Right lobe of liver (tissue), 6 donors: ENCODE data around the gene ACKR1. TPM values are rescaled to one million over a fixed set of nuclear protein-coding genes. Genes with fewer than 3 reads are reported as not detected.
A peak's percentile ranks its signal among the peaks of the same experiment; 100 is the strongest.

Experiments
- ATAC-seq, 4 donors: fragments of 200-7000 bp; cut with Tn5 transposase; one replicate each; pipeline ENCODE4 v1.9.1; 2020; ENCODE audit warnings: mild to moderate bottlenecking in 4 of 4, moderate library complexity in 4 of 4
- DNase-seq, 3 donors: peaks; one replicate each; pipeline ENCODE4 v3.0.0-alpha.2; 2020
- H3K27ac ChIP-seq, 3 donors: fragments of 200-600 bp; one replicate each; pipeline ENCODE4 v1.8.0; 2022
- H3K27me3 ChIP-seq, 2 donors: fragments of 200-600 bp; one replicate each; pipeline ENCODE4 v1.8.0; 2022
- H3K36me3 ChIP-seq, 4 donors: fragments of 200-600 bp; sonication (generic) in 1 of 4; one replicate each; pipeline versions ENCODE4 v1.5.1 to v1.8.0; 2017 to 2022; ENCODE audit warnings: control low read depth in 1 of 4
- H3K4me1 ChIP-seq, 4 donors: fragments of 200-600 bp; sonication (generic) in 1 of 4; one replicate each; pipeline versions ENCODE4 v1.5.1 to v1.8.0; 2017 to 2022; ENCODE audit warnings: control low read depth in 1 of 4
- H3K4me3 ChIP-seq, 3 donors: fragments of 200-600 bp; one replicate each; pipeline ENCODE4 v1.8.0; 2022
- H3K9me3 ChIP-seq, 4 donors: fragments of 200-600 bp; sonication (generic) in 1 of 4; one replicate each; pipeline versions ENCODE4 v1.5.1 to v1.8.0; 2017 to 2022; ENCODE audit warnings: control low read depth in 1 of 4
- POLR2A ChIP-seq: fragments of 450-650 bp; IDR thresholded peaks from one replicate; pipeline ENCODE4 v1.6.1; 2017; ENCODE audit warnings: antibody characterized with exemption, mild to moderate bottlenecking
- WGBS: methylation state at CpG from one replicate; pipeline ENCODE4 v1.1.6; 2018; ENCODE audit warnings: low coverage, low lambda C conversion rate; ENCODE audit not compliant: insufficient coverage; ENCODE audit errors: missing lambda C conversion rate; 5-methylcytosine and 5-hydroxymethylcytosine counted together
- intact Hi-C, 2 donors: fragments of 100-400 bp; cut with DNase I; formaldehyde crosslinking; loops; one replicate each; pipeline versions ENCODE4 v1.11.2 to v1.14.1; 2022
- total RNA-seq, 6 experiments: library from RNA; depleted of rRNA in 2 of 6; stranded (reverse); fragments of >200 nt in 2 of 6; fragmentation: NEBNext Ultra II Directional in 3 of 6; extraction: Animal tissue kit (Norgen Biotek cat#: 25700) in 3 of 6; gene quantifications; one replicate each; pipeline versions ENCODE4 v1.1.0 to v1.2.4, GENCODE V29; 2016 to 2023
- TF ChIP-seq, protein P1 (sequence below), 4 donors: fragments of 200-600 bp in 3 of 4; fragments of 450-650 bp in 1 of 4; IDR thresholded peaks; one replicate each; pipeline versions ENCODE4 v1.5.1 to v1.8.0; 2016 to 2022; ENCODE audit warnings: antibody characterized with exemption in 4 of 4, mild to moderate bottlenecking in 2 of 4
- donor health status: DM: no; HTN: yes; CAD: no.
- donor health status: DM: no; HTN: no; CAD: no.
- donor health status: DM: no; HTN: no; CAD: no.
- donor health status: DM: no; HTN: yes; CAD: no.
- donor health status: DM: no; HTN: yes; CAD: no.

The ACKR1 gene
- total RNA-seq, 6 experiments from 2014 or later = 0.12 to 0.53 (median 0.39) TPM; not detected in 2

DNA sequence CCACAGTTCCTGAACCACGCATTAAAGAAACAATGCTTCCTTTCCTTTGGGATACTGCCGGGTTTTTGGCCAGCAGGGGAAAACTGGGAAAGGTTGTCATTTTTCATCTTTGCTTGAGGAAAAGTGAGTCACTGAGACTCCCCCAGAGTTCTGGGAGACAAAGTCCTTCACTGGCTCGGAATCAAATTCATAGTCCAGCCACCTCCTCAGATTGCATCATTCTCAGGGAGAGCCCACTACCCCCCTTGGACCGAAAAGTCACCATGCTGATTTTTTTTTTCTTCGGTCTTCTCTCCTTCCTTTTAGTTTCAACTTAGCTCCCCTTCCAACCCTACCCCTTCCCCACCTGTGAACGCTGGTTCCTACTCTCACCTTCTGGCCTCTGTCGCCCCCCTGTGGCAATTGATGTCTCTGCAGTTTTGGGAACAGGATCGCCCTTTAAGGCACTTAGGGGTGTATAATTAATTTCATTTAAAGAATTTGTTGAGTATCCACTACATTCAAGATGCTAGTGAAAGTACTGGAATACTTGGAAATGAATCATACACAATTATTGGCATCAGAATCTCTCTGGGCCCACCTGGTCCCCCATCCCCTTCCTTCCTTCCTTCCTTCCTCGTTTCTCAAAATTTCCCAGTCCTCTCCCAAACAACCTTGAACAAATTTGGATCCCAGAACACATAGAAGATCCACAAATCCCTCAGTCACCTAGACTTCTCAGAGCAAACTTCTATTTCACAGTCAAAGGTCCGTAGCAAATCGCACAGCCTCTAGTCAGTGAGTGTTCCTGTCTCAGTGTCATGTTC lies 6.9 kb downstream of the ACKR1 start:
- intact Hi-C loops = loop anchor here in 1 of 2 donors (10.0 kb wide), 1 partner anchor 47 kb away; no protein-coding TSS in a partner anchor
- H3K9me3 ChIP-seq = no peaks in the 10 kb centered on the region
- TF ChIP-seq, protein P1, sequence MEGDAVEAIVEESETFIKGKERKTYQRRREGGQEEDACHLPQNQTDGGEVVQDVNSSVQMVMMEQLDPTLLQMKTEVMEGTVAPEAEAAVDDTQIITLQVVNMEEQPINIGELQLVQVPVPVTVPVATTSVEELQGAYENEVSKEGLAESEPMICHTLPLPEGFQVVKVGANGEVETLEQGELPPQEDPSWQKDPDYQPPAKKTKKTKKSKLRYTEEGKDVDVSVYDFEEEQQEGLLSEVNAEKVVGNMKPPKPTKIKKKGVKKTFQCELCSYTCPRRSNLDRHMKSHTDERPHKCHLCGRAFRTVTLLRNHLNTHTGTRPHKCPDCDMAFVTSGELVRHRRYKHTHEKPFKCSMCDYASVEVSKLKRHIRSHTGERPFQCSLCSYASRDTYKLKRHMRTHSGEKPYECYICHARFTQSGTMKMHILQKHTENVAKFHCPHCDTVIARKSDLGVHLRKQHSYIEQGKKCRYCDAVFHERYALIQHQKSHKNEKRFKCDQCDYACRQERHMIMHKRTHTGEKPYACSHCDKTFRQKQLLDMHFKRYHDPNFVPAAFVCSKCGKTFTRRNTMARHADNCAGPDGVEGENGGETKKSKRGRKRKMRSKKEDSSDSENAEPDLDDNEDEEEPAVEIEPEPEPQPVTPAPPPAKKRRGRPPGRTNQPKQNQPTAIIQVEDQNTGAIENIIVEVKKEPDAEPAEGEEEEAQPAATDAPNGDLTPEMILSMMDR (IDR thresholded peaks at IDR 0.05) = peak; percentile 67 to 79 (median 74)
- no peak for TF ChIP-seq POLR2A
- ATAC-seq = peak; percentile 59 to 69 (median 64)
- no peak overlapping the region for H3K27ac ChIP-seq
- WGBS = 26% methylated on average over 11 of the region's 11 CpGs
- no peaks in the 10 kb centered on the region for H3K36me3 ChIP-seq
- no peak overlapping the region for H3K4me3 ChIP-seq
- H3K4me1 ChIP-seq = no peaks in the 10 kb centered on the region
- no peaks in the 10 kb centered on the region for H3K27me3 ChIP-seq
- DNase-seq = peak in 1 of 3 donors; percentile 32

DNA sequence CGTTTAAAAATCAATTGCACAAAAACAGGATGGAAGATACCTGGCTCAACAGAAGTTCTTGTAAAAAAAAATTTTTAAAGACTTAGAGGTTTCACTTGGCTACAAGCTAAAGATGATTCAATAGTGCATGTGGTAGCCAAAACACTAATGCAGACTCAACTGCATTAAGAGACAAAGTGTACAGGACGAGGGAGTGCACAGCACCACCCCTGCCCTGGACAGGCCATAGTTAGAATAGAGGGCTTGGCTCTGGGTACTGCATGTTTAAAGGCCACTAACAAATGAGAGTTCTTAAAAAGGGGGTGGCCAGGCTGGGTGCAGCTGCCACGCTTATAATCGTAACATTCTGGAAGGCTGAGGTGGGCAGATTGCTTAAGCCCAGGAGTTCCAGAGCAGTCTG lies 7.9 kb downstream of the ACKR1 start:
- Histone ChIP-seq H3K27ac (no peak overlapping the region), H3K4me1 (no peaks in the 10 kb centered on the region), H3K27me3 (no peaks in the 10 kb centered on the region), H3K4me3 (no peak overlapping the region), H3K9me3 (no peaks in the 10 kb centered on the region), H3K36me3 (no peaks in the 10 kb centered on the region)
- TF ChIP-seq, protein P1 (IDR thresholded peaks at IDR 0.05) = no peak
- TF ChIP-seq POLR2A = no peak
- 53% methylated on average over 3 of the region's 4 CpGs for WGBS
- DNase-seq (no peak), ATAC-seq (no peak)
- intact Hi-C loops = loop anchor here in 1 of 2 donors (10.0 kb wide), 1 partner anchor 48 kb away; no protein-coding TSS in a partner anchor

DNA sequence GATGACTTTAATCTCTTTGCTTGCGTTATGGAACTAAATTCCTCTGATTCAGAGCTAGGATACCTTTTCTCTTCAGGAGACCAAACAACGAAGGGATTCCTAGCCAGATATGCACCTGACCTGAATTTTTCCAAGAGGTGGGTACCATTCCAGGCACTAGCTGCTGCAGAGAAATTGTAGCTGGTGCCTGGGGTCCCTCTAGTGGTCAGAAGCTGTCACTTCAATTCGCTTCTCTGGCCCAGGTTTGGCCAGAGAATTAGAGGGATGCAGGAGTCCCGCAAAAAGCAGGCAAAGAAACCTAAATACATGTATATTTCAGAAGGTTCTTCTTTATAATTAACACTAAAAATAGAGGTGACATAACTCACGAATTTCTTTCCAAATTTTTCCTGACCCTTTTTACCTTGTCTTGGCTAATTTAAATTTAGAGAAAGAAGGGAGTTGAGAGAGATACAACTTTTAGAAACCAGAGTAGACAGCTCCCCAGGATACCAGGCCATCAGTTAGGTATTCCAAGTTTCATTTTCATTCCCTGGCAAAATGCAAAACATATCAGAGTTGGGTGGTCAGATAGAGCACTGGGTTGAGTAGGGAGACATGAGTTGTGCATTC lies 9.6 kb downstream of the ACKR1 start:
- TF ChIP-seq POLR2A = no peak
- TF ChIP-seq, protein P1 (IDR thresholded peaks at IDR 0.05) = peak; percentile 73 to 93 (median 92)
- Histone ChIP-seq H3K4me3 (no peak overlapping the region), H3K4me1 (no peaks in the 10 kb centered on the region), H3K36me3 (no peaks in the 10 kb centered on the region), H3K27me3 (no peaks in the 10 kb centered on the region), H3K27ac (no peak overlapping the region), H3K9me3 (no peaks in the 10 kb centered on the region)
- intact Hi-C loops = loop anchor here in 1 of 2 donors (10.0 kb wide), 1 partner anchor 49 kb away; no protein-coding TSS in a partner anchor
- DNase-seq (no peak), ATAC-seq (peak; percentile 84 to 91 (median 89))
- WGBS = 3% methylated on average over 5 of the region's 5 CpGs

DNA sequence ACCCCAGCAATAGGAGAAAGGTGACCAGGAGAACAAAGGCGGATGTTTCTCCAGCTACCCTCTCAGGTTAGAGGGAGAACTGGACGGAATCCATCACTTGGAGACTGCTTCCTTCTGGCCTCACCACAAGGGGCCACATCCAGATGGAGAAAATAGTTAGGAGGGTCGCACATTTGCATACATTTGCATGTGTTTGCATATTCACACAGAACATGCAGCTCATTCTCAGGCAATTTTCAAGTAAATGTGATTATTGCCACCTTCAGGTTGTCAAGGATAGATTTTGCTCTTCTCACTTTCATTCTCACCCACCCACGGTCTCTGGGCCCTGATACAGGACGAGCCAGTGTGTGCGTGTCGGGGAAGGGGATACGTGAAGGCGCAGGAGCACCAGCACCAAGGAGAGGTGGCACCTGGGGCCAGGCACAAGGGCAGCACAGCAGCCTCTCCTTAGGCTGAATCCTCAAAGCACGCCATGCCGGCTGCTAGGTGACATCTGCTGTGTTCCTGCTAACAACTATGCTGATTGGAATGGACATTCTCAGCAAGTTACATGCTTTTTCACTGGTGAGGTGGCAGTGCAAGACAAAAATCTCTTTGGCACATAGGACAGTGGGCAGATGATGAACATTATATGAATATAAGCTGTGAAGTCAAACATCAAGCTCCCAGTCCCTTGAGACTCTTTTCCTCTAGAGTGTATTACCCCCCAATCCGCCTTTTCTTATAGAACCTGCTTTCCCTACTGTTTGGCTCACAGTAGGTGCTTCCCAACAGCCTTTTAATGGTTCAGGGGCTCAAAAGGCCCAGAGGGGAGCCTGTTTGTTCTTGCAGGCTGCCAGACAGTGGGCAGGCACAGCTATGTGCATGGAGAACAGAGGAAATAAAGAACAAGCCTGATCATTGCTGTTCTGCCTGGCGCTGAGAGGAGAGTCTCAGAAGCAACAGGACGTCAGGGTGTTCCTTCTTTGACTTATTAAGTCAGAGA lies 14.3 kb downstream of the ACKR1 start:
- intact Hi-C loops = loop anchor here in 1 of 2 donors (10.0 kb wide), 1 partner anchor 54 kb away; no protein-coding TSS in a partner anchor
- no peak overlapping the region for H3K4me3 ChIP-seq
- no peak for ATAC-seq
- H3K9me3 ChIP-seq = no peaks in the 10 kb centered on the region
- TF ChIP-seq POLR2A = no peak
- TF ChIP-seq, protein P1 (IDR thresholded peaks at IDR 0.05) = no peak
- DNase-seq = no peak
- WGBS = 76% methylated on average over 12 of the region's 14 CpGs
- H3K27ac ChIP-seq = no peak overlapping the region
- H3K4me1 ChIP-seq = no peaks in the 10 kb centered on the region
- H3K27me3 ChIP-seq = no peaks in the 10 kb centered on the region
- H3K36me3 ChIP-seq = no peaks in the 10 kb centered on the region
